K562 (cell line): ENCODE results near the gene BCAS3. TPM values are rescaled to one million over a fixed set of nuclear protein-coding genes. Genes with fewer than 3 reads are reported as not detected.
A peak's percentile ranks its signal among the peaks of the same experiment; 100 is the strongest.

Source experiments
- ATAC-seq: fragments of 200-7000 bp; cut with Tn5 transposase; 3 replicates; pipeline ENCODE4 v1.9.1; 2020; ENCODE audit warnings: moderate library complexity
- BruUV-seq: library from RNA; stranded (reverse); fragments of 400-500 nt; replicated peaks from 2 replicates; lab custom pipeline; 2021; lab: Mats Ljungman, UMichigan
- CTCF ChIA-PET: fragments of 300-600 bp; formaldehyde crosslinking; extraction: SDS; loops from one replicate; lab custom pipeline; 2021; ENCODE audit warnings: low intra/inter-chr PET ratio; lab: Yijun Ruan, JAX
- POLR2A ChIA-PET: fragments of 300-600, 350-650 bp; sonication (Branson Sonifier 250); formaldehyde crosslinking; extraction: SDS; loops from one replicate; lab custom pipeline; 2021; ENCODE audit warnings: antibody characterized with exemption, inconsistent platforms; lab: Yijun Ruan, JAX
- DNase-seq, 4 experiments: peaks; one replicate each; pipeline versions ENCODE4 v3.0.0 to v3.0.0-alpha.2; 2011 to 2018; ENCODE audit warnings: low spot score in 3 of 4, mixed read lengths in 3 of 4; ENCODE audit errors: extremely low read depth in 1 of 4
- FAIRE-seq: peaks from 2 replicates; lab custom pipeline; 2011; peaks lifted over from hg19 to GRCh38; lab: Jason Lieb, UNC
- H2AFZ ChIP-seq: 2 replicates; pipeline ENCODE4 v1.6.0; 2011; ENCODE audit warnings: low read depth, low read length, control low read depth, inconsistent platforms
- H3K27ac ChIP-seq: fragments of 200-600 bp; 3 replicates; pipeline ENCODE4 v1.8.0; 2011; ENCODE audit warnings: low read depth, mild to moderate bottlenecking, control low read depth, inconsistent platforms, low read length, moderate library complexity, mixed read lengths; ENCODE audit errors: extremely low read depth
- H3K27me3 ChIP-seq, 2 experiments: fragments of 300-600 bp in 1 of 2; 2 replicates in 1 of 2; 3 replicates in 1 of 2; pipeline versions ENCODE4 v1.6.0 to v1.8.0; 2011; ENCODE audit warnings: inconsistent platforms in 2 of 2, low read length in 2 of 2, mild to moderate bottlenecking in 1 of 2, mixed read lengths in 1 of 2, moderate library complexity in 1 of 2; ENCODE audit not compliant: control insufficient read depth in 2 of 2, insufficient read depth in 2 of 2
- H3K36me3 ChIP-seq: fragments of 300-600 bp; 3 replicates; pipeline ENCODE4 v1.8.0; 2011; ENCODE audit warnings: mild to moderate bottlenecking, low read length, inconsistent platforms; ENCODE audit not compliant: control insufficient read depth, insufficient read depth
- H3K4me1 ChIP-seq, 2 experiments: fragments of 200-600 bp in 1 of 2; replicated peaks in 1 of 2; 2 replicates in 1 of 2; 3 replicates in 1 of 2; pipeline versions ENCODE4 v1.5.1 to v1.8.0; 2011; ENCODE audit warnings: inconsistent platforms in 2 of 2, low read length in 2 of 2, mild to moderate bottlenecking in 1 of 2, mixed read lengths in 1 of 2, moderate library complexity in 1 of 2; ENCODE audit not compliant: control insufficient read depth in 2 of 2, insufficient read depth in 2 of 2
- H3K4me2 ChIP-seq: 2 replicates; pipeline ENCODE4 v1.6.1; 2011; ENCODE audit warnings: low read length, control low read depth, inconsistent platforms, mixed read lengths; ENCODE audit not compliant: insufficient read depth
- H3K4me3 ChIP-seq: fragments of 200-600 bp; sonication (generic), shearing (Covaris generic); 2 replicates; pipeline ENCODE4 v1.5.1; 2016; ENCODE audit warnings: control low read depth, inconsistent platforms
- H3K79me2 ChIP-seq: fragments of 200-600 bp; 3 replicates; pipeline ENCODE4 v1.8.0; 2011; ENCODE audit warnings: low read length, inconsistent platforms; ENCODE audit not compliant: control insufficient read depth, insufficient read depth
- H3K9ac ChIP-seq, 2 experiments: 2 replicates each; pipeline versions ENCODE4 v1.6.0 to v1.6.1; 2011; ENCODE audit warnings: low read depth in 2 of 2, low read length in 2 of 2, control low read depth in 1 of 2, inconsistent platforms in 1 of 2, mild to moderate bottlenecking in 1 of 2, mixed read lengths in 1 of 2; ENCODE audit not compliant: insufficient read depth in 1 of 2
- H3K9me1 ChIP-seq: one replicate; pipeline ENCODE4 v1.6.0; 2011; ENCODE audit warnings: inconsistent platforms, mild to moderate bottlenecking, low read length, moderate library complexity; ENCODE audit not compliant: control insufficient read depth, insufficient read depth
- H3K9me3 ChIP-seq: replicated peaks from 2 replicates; pipeline ENCODE4 v1.5.1; 2011; ENCODE audit warnings: low read depth, low read length, inconsistent platforms; ENCODE audit not compliant: control insufficient read depth, insufficient read depth
- H4K20me1 ChIP-seq: replicated peaks from 2 replicates; pipeline ENCODE4 v1.6.1; 2011; ENCODE audit warnings: low read length, inconsistent platforms, mixed read lengths; ENCODE audit not compliant: control insufficient read depth, insufficient read depth
- MYC ChIP-seq, 2 experiments: fragments of 250-450 bp in 1 of 2; sonication (Bioruptor Pico) in 1 of 2; IDR thresholded peaks; 2 replicates each; pipeline versions ENCODE4 v1.5.1 to v1.6.1; 2012 to 2021; ENCODE audit warnings: low read depth in 2 of 2, borderline replicate concordance in 1 of 2, improper control_type of control experiment in 1 of 2, low read length in 1 of 2, mild to moderate bottlenecking in 1 of 2, moderate library complexity in 1 of 2
- NR4A1 ChIP-seq, 2 experiments: fragments of 250-450 bp in 1 of 2; fragments of 450-650 bp in 1 of 2; sonication (Bioruptor Pico) in 1 of 2; IDR thresholded peaks; 2 replicates each; pipeline versions ENCODE4 v1.4.0 to v1.6.1; 2016 to 2020; ENCODE audit warnings: mild to moderate bottlenecking in 2 of 2, missing compliant biosample characterization in 1 of 2, missing genetic modification characterization in 1 of 2, moderate library complexity in 1 of 2
- SRSF9 ChIP-seq: fragments of 200-400 bp; formaldehyde crosslinking; IDR thresholded peaks from 2 replicates; pipeline ENCODE4 v1.6.1; 2017; ENCODE audit warnings: low read depth, low read length, borderline replicate concordance
- TEAD1 ChIP-seq, 2 experiments: fragments of 450-650 bp in 1 of 2; sonication (generic) in 1 of 2; formaldehyde crosslinking; IDR thresholded peaks; 2 replicates each; pipeline versions ENCODE4 v1.4.0 to v1.8.0; 2020 to 2022; ENCODE audit warnings: mild to moderate bottlenecking in 2 of 2, missing genetic modification reagents in 1 of 2
- ZNF12 ChIP-seq: sonication (generic); formaldehyde crosslinking; IDR thresholded peaks from 2 replicates; pipeline ENCODE4 v1.4.0; 2020; ENCODE audit warnings: mild to moderate bottlenecking, missing genetic modification reagents
- ZNF592 ChIP-seq: fragments of 450-650 bp; IDR thresholded peaks from 2 replicates; pipeline ENCODE4 v1.6.1; 2017; ENCODE audit warnings: antibody characterized with exemption, mild to moderate bottlenecking
- WGBS: fragments of 100-300 bp; shearing (Covaris generic); methylation state at CpG from one replicate; pipeline ENCODE4 v1.1.6; 2016; ENCODE audit warnings: low coverage, mixed read lengths; ENCODE audit not compliant: insufficient coverage; ENCODE audit errors: missing lambda C conversion rate; 5-methylcytosine and 5-hydroxymethylcytosine counted together
- in situ Hi-C: fragments of 300-500 bp; cut with MboI; formaldehyde crosslinking; loops from 4 replicates; pipeline ENCODE4 v1.15.0; 2018; ENCODE audit warnings: inconsistent platforms, mixed read lengths
- intact Hi-C: fragments of 100-400 bp; cut with micrococcal nuclease; formaldehyde crosslinking; loops from 2 replicates; pipeline ENCODE4 v1.14.2; 2022
- polyA plus RNA-seq, 8 experiments: library from polyadenylated mRNA; depleted of rRNA in 4 of 8; stranded (reverse) in 5 of 8; unstranded in 3 of 8; fragments of >200 nt; fragmentation: Nextera tagmentation in 2 of 8; fragmentation: Illumina TruSeq in 1 of 8; extraction: Ambion mirVana in 2 of 8; extraction: Trizol in 1 of 8; gene quantifications; 2 replicates each; pipeline versions ENCODE4 v1.2.1 to v1.2.3, GENCODE V29; 2011 to 2014; ENCODE audit warnings: inconsistent platforms in 1 of 8, missing spikeins in 1 of 8
- total RNA-seq, 7 experiments: library from RNA; depleted of rRNA in 6 of 7; stranded (reverse); fragments of >200 nt in 6 of 7; fragmentation: Illumina TruSeq in 2 of 7; extraction: Trizol in 2 of 7; gene quantifications; 2 replicates each; pipeline versions ENCODE4 v1.2.1 to v1.2.3, GENCODE V29; 2011 to 2021; ENCODE audit warnings: low replicate concordance in 1 of 7
- TF ChIP-seq, protein P1 (sequence below), 3 experiments: fragments of 200-800 bp in 1 of 3; fragments of 250-450 bp in 1 of 3; fragments of 450-650 bp in 1 of 3; sonication (Bioruptor Pico) in 1 of 3; sonication (Bioruptor generic) in 1 of 3; formaldehyde crosslinking in 1 of 3; IDR thresholded peaks; 2 replicates each; pipeline versions ENCODE4 v1.6.1 to v1.8.0; 2016 to 2022; ENCODE audit warnings: mild to moderate bottlenecking in 2 of 3, missing genetic modification characterization in 2 of 3, missing compliant biosample characterization in 1 of 3, moderate library complexity in 1 of 3
- TF ChIP-seq, protein P2 (sequence below), 2 experiments: fragments of 450-650 bp in 1 of 2; sonication (generic) in 1 of 2; formaldehyde crosslinking in 1 of 2; IDR thresholded peaks in 1 of 2; conservative IDR thresholded peaks in 1 of 2; 2 replicates each; pipeline versions ENCODE4 v1.6.1 to v1.8.1; 2016 to 2023; ENCODE audit warnings: mild to moderate bottlenecking in 2 of 2, moderate library complexity in 2 of 2, inconsistent platforms in 1 of 2, missing genetic modification reagents in 1 of 2

The BCAS3 gene
- total and polyA plus RNA-seq, 9 of the 15 experiments (the other 6 are each of a cell fraction or from before 2014, with no cell fraction given) = 1.9 to 5.5 (median 3.5) TPM

DNA sequence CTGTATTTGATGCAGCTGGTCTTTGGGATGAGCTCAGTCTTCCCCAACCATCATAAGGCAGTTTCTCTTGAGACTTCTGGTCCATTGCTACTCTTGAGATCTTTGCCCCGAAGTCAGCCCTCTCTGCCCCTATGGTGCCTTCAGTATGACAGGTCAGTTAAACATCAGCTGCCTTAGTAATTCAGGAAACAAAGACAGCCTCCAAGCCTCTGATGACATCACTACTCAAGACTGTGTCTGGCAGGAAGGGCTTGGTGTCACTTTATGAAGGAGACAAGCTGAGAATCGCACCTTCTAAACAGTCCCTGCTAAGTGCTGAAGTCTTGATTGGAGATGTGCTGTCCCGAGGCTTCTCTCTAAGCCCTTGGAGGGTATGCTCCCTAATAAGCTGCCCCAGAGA lies 617.1 kb downstream of the BCAS3 start:
- Histone ChIP-seq H3K9me3 (no peaks in the 10 kb centered on the region), H3K27ac (no peak overlapping the region), H3K4me1 (no peaks in the 10 kb centered on the region), H3K79me2 (no peaks in the 10 kb centered on the region), H3K9ac (no peak overlapping the region), H3K4me2 (no peak overlapping the region), H3K36me3 (no peaks in the 10 kb centered on the region), H3K4me3 (no peak overlapping the region), H3K27me3 (peaks cover 10 to 26% of the 10 kb centered on the region in 2 experiments; a peak in 4 of 5 replicates), H4K20me1 (no peaks in the 10 kb centered on the region), H3K9me1 (no peaks in the 10 kb centered on the region), H2AFZ (no peak overlapping the region)
- in situ Hi-C loops (no loop called here), intact Hi-C loops (no loop called here)
- POLR2A ChIA-PET = no interaction called here
- DNase-seq = no peak
- WGBS = 0% methylated on average over 3 of the region's 3 CpGs
- FAIRE-seq = no peak
- CTCF ChIA-PET = no interaction called here
- no TSS peak for BruUV-seq
- ATAC-seq = no peak
- TF ChIP-seq MYC (IDR thresholded peaks at IDR 0.05; ENCODE audit: low read depth, low read length) = no peak
- TF ChIP-seq MYC (CRISPR knock-in tag; IDR thresholded peaks at IDR 0.05; ENCODE audit: borderline replicate concordance, low read depth) = no peak
- TF ChIP-seq ZNF12 (CRISPR knock-in tag) = no peak
- no peak for TF ChIP-seq ZNF592
- TF ChIP-seq, protein P1, sequence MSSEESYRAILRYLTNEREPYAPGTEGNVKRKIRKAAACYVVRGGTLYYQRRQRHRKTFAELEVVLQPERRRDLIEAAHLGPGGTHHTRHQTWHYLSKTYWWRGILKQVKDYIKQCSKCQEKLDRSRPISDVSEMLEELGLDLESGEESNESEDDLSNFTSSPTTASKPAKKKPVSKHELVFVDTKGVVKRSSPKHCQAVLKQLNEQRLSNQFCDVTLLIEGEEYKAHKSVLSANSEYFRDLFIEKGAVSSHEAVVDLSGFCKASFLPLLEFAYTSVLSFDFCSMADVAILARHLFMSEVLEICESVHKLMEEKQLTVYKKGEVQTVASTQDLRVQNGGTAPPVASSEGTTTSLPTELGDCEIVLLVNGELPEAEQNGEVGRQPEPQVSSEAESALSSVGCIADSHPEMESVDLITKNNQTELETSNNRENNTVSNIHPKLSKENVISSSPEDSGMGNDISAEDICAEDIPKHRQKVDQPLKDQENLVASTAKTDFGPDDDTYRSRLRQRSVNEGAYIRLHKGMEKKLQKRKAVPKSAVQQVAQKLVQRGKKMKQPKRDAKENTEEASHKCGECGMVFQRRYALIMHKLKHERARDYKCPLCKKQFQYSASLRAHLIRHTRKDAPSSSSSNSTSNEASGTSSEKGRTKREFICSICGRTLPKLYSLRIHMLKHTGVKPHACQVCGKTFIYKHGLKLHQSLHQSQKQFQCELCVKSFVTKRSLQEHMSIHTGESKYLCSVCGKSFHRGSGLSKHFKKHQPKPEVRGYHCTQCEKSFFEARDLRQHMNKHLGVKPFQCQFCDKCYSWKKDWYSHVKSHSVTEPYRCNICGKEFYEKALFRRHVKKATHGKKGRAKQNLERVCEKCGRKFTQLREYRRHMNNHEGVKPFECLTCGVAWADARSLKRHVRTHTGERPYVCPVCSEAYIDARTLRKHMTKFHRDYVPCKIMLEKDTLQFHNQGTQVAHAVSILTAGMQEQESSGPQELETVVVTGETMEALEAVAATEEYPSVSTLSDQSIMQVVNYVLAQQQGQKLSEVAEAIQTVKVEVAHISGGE (CRISPR knock-in tag; IDR thresholded peaks at IDR 0.05) = peak in 1 of 3 experiments; percentile 65; a peak in 2 of 6 replicates
- no peak for TF ChIP-seq TEAD1 (CRISPR knock-in tag; IDR thresholded peaks at IDR 0.05)
- no peak for TF ChIP-seq NR4A1 (CRISPR knock-in tag; IDR thresholded peaks at IDR 0.05)
- no peak for TF ChIP-seq NR4A1 (tag; IDR thresholded peaks at IDR 0.05)
- TF ChIP-seq, protein P2, sequence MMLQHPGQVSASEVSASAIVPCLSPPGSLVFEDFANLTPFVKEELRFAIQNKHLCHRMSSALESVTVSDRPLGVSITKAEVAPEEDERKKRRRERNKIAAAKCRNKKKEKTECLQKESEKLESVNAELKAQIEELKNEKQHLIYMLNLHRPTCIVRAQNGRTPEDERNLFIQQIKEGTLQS (IDR thresholded peaks at IDR 0.05) = 0 out of 2 replicates have a peak, but pooled peaks have one; percentile 8
- TF ChIP-seq, protein P2 (CRISPR knock-in tag; conservative IDR thresholded peaks at IDR 0.05) = no peak
- TF ChIP-seq SRSF9 = no peak
